Glomerular visceral epithelial cell (primary cell): Measurements from ENCODE around the gene MARK1.
"Not testable (repeated sequence)": the region's sequence is repeated elsewhere in the genome, so short reads cannot be mapped to it uniquely, and the experiment has no call there.

Experiments
- DNase-seq: peaks from one replicate; pipeline ENCODE4 v3.0.0-alpha.2; 2016; ENCODE audit errors: extremely low spot score

Gene MARK1

GRCh38 chr1:220611100-220611499 is 83.2 kb downstream of the MARK1 start:
- DNase-seq: not testable (repeated sequence)

- DNase-seq: no peak
These were observed 88.9 kb downstream of the MARK1 start for GRCh38 chr1:220616836-220617235.

GRCh38 chr1:220628431-220628830 is 100.5 kb downstream of the MARK1 start:
- no peak for DNase-seq

- DNase-seq: no peak
These were observed 103.4 kb downstream of the MARK1 start for GRCh38 chr1:220631238-220631815.

- DNase-seq: no peak
These were observed 109.8 kb downstream of the MARK1 start for GRCh38 chr1:220637759-220638158.

- no peak for DNase-seq
These were observed 114.3 kb downstream of the MARK1 start for GRCh38 chr1:220642285-220642684.

- DNase-seq: no peak
These were observed 125.1 kb downstream of the MARK1 start for GRCh38 chr1:220652995-220653394.

GRCh38 chr1:220655509-220655908 is 127.6 kb downstream of the MARK1 start:
- DNase-seq: no peak

GRCh38 chr1:220655961-220656740 is 128.2 kb downstream of the MARK1 start:
- no peak for DNase-seq

- no peak for DNase-seq
These were observed 138.4 kb downstream of the MARK1 start for GRCh38 chr1:220666349-220666748.

GRCh38 chr1:220669005-220669404 is 141.1 kb downstream of the MARK1 start:
- no peak for DNase-seq

- DNase-seq: no peak
These were observed 142.4 kb downstream of the MARK1 start for GRCh38 chr1:220670365-220670764.

GRCh38 chr1:220673921-220674320 is 146.0 kb downstream of the MARK1 start:
- DNase-seq: no peak

- DNase-seq: no peak
These were observed 149.3 kb downstream of the MARK1 start for GRCh38 chr1:220677251-220677650.

- peak; percentile 46 for DNase-seq
These were observed 152.2 kb downstream of the MARK1 start for GRCh38 chr1:220680085-220680687.

GRCh38 chr1:220681220-220681880 is 153.4 kb downstream of the MARK1 start:
- no peak for DNase-seq

- DNase-seq: no peak
These were observed 155.1 kb downstream of the MARK1 start for GRCh38 chr1:220682901-220683576.

GRCh38 chr1:220683716-220684115 is 155.8 kb downstream of the MARK1 start:
- DNase-seq: not testable (repeated sequence)

- DNase-seq: no peak
These were observed 157.0 kb downstream of the MARK1 start for GRCh38 chr1:220684890-220685289.

GRCh38 chr1:220685879-220686278 is 157.9 kb downstream of the MARK1 start:
- no peak for DNase-seq

GRCh38 chr1:220687809-220688208 is 159.9 kb downstream of the MARK1 start:
- DNase-seq: no peak

GRCh38 chr1:220689666-220690065 is 161.7 kb downstream of the MARK1 start:
- DNase-seq: no peak
